DMS153 treated with DMSO at 0.1 percent for 48 hours (cell line): ENCODE results near the gene NEK8.
"Not testable (repeated sequence)": the region's sequence is repeated elsewhere in the genome, so short reads cannot be mapped to it uniquely, and the experiment has no call there.

Experiments used
- DNase-seq: peaks from one replicate; lab custom pipeline; 2025; ENCODE audit not compliant: unreplicated experiment; lab: John Stamatoyannopoulos, UW

Gene NEK8

GRCh38 chr17:28725166-28725659 is 3.4 kb upstream of the NEK8 start:
- DNase-seq, result no peak

- peak; percentile 48 for DNase-seq
These were observed 2.8 kb upstream of the NEK8 start for GRCh38 chr17:28725660-28726225.

- DNase-seq, result peak; percentile 43
These were observed 2.4 kb upstream of the NEK8 start, which contains the start of gene TLCD1 for GRCh38 chr17:28726226-28726626. TSS of gene TLCD1 (minus strand) at chr17:28726233. CDS start at chr17:28726097, 136 bp downstream.

- peak; percentile 97 for DNase-seq
These were observed 1.7 kb upstream of the NEK8 start for GRCh38 chr17:28726627-28727491.

GRCh38 chr17:28729950-28730330 is 1.4 kb downstream of the NEK8 start:
- DNase-seq, result no peak

- DNase-seq, result no peak
These were observed 4.8 kb downstream of the NEK8 start for GRCh38 chr17:28733346-28733745.

- no peak for DNase-seq
These were observed 6.2 kb downstream of the NEK8 start for GRCh38 chr17:28734712-28735241.

GRCh38 chr17:28735242-28735722 is 6.7 kb downstream of the NEK8 start:
- no peak for DNase-seq

- not testable (repeated sequence) for DNase-seq
These were observed 7.6 kb downstream of the NEK8 start for GRCh38 chr17:28735913-28736769.

GRCh38 chr17:28737316-28737715 is 8.7 kb downstream of the NEK8 start:
- DNase-seq, result no peak

- DNase-seq, result no peak
These were observed 9.4 kb downstream of the NEK8 start for GRCh38 chr17:28737770-28738679.

- no peak for DNase-seq
These were observed 10.2 kb downstream of the NEK8 start for GRCh38 chr17:28738680-28739384.

- no peak for DNase-seq
These were observed 12.1 kb downstream of the NEK8 start for GRCh38 chr17:28740406-28741357.

GRCh38 chr17:28741358-28742349 is 13.1 kb downstream of the NEK8 start:
- no peak for DNase-seq

- DNase-seq, result peak; percentile 92
These were observed 14.9 kb downstream of the NEK8 start, which contains the start of gene TRAF4 for GRCh38 chr17:28743243-28744103. TSS of gene TRAF4 (plus strand) at chr17:28744011. CDS start at chr17:28744113, 102 bp downstream.
